A673 (cell line): ENCODE results near the gene PADI4.

Source experiments
- CTCF ChIP-seq: fragments of 300-800, 200-600 bp; sonication (generic); conservative IDR thresholded peaks from 2 replicates; pipeline ENCODE4 v1.5.1; 2017; ENCODE audit warnings: low read depth, mild to moderate bottlenecking, antibody characterized with exemption, low read length, moderate library complexity, mixed read lengths
- EZH2 ChIP-seq: fragments of 200-600 bp; sonication (generic); IDR thresholded peaks from 2 replicates; pipeline ENCODE4 v1.6.1; 2017; ENCODE audit warnings: borderline replicate concordance, low read depth, mild to moderate bottlenecking, mixed read lengths, antibody characterized with exemption, low read length; ENCODE audit not compliant: poor library complexity, severe bottlenecking

GRCh38 chr1:17346046-17346789, 38.2 kb downstream of the PADI4 start:
- TF ChIP-seq CTCF (no peak), EZH2 (no peak)
